BE2C (cell line): Measurements from ENCODE around the gene PASK.

Experiments used
- DNase-seq: peaks from one replicate; pipeline ENCODE4 v3.0.0-alpha.2; 2020
- H3K27me3 ChIP-seq: fragments of 250-450 bp; sonication (Bioruptor Pico); 2 replicates; pipeline ENCODE4 v1.5.1; 2020; ENCODE audit warnings: mild to moderate bottlenecking
- H3K36me3 ChIP-seq: fragments of 250-450 bp; sonication (Bioruptor Pico); 2 replicates; pipeline ENCODE4 v1.5.1; 2020; ENCODE audit warnings: mild to moderate bottlenecking
- H3K4me1 ChIP-seq: fragments of 250-450 bp; sonication (Bioruptor Pico); 2 replicates; pipeline ENCODE4 v1.5.1; 2020
- H3K4me3 ChIP-seq: 2 replicates; pipeline ENCODE4 v1.5.1; 2011; ENCODE audit warnings: low read depth, low read length
- H3K9me3 ChIP-seq: fragments of 250-450 bp; sonication (Bioruptor Pico); 2 replicates; pipeline ENCODE4 v1.5.1; 2020
- TF ChIP-seq, protein P1 (sequence below): IDR thresholded peaks from 2 replicates; pipeline ENCODE4 v1.5.1; 2012; ENCODE audit warnings: mild to moderate bottlenecking, low read depth, low read length

The PASK gene

DNA sequence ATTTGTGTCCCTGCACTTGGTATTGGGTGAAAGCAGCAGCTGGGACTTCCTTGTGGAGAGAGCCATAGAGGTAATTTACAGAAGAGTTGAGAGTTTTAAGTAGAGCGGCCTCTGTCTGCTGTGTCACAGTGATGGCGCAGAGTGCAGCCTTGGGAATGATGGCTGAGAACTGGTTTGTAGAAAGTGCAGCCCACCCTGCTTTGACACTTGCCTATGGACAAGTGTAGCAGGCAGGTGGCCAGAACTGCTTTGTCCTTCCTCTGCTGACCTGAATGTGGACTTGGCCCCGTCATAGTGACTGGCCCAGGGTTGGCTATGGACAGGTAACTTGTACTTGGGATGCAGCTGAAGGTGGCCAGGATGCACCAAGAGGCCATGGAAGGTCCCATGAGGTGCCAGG, 32.9 kb upstream of the PASK start:
- no peaks in the 10 kb centered on the region for H3K9me3 ChIP-seq
- no peak for DNase-seq
- TF ChIP-seq, protein P1, sequence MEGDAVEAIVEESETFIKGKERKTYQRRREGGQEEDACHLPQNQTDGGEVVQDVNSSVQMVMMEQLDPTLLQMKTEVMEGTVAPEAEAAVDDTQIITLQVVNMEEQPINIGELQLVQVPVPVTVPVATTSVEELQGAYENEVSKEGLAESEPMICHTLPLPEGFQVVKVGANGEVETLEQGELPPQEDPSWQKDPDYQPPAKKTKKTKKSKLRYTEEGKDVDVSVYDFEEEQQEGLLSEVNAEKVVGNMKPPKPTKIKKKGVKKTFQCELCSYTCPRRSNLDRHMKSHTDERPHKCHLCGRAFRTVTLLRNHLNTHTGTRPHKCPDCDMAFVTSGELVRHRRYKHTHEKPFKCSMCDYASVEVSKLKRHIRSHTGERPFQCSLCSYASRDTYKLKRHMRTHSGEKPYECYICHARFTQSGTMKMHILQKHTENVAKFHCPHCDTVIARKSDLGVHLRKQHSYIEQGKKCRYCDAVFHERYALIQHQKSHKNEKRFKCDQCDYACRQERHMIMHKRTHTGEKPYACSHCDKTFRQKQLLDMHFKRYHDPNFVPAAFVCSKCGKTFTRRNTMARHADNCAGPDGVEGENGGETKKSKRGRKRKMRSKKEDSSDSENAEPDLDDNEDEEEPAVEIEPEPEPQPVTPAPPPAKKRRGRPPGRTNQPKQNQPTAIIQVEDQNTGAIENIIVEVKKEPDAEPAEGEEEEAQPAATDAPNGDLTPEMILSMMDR: no peak
- no peaks in the 10 kb centered on the region for H3K27me3 ChIP-seq
- no peak overlapping the region for H3K4me3 ChIP-seq
- H3K4me1 ChIP-seq: no peaks in the 10 kb centered on the region
- H3K36me3 ChIP-seq: peaks cover 6% of the 10 kb centered on the region; the same call in 1 of the 2 replicates

DNA sequence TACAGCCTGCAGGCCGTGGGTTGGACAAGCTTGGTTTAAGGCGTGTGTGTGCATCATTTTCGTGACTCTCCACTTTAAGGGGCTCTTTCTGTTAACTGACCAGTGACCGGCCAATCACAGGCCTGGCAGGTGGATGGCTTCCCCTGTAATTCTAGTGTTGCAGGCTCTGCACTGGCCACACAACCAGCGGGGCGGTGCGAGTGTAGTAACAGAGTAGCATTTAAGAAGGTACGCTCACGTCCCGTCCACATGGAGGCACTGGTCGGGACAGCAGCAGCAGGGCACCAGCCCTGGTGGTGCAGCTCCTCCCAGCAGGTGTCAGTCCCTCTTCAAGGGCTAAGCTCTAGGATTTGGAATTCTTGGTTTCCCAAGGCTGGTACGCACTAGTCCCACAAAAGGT, 31.2 kb upstream of the PASK start:
- DNase-seq: no peak
- TF ChIP-seq, protein P1: no peak
- Histone ChIP-seq H3K27me3 (no peaks in the 10 kb centered on the region), H3K9me3 (no peaks in the 10 kb centered on the region), H3K4me1 (no peaks in the 10 kb centered on the region), H3K4me3 (no peak overlapping the region), H3K36me3 (peaks cover 6% of the 10 kb centered on the region; the same call in 1 of the 2 replicates)

DNA sequence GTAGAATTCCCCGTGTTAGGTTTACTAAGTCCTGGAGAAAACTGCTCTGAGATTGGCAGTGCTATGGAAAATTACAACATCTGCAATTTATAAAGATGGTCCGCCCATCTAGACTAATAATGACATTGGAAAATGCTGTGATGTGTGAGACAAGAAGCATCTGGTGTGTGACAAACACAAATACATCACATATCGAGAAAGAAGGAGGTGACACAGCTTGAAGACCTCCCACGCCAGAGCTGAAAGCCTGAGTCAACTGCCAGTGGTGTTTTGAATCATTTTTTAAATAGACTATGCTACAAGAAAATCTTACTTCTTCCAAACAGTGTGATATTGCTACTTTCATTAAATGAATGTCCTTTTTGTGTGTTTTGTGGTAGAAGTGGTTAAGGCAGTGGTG, 30.6 kb upstream of the PASK start:
- no peak overlapping the region for H3K4me3 ChIP-seq
- no peaks in the 10 kb centered on the region for H3K9me3 ChIP-seq
- DNase-seq: no peak
- H3K4me1 ChIP-seq: no peaks in the 10 kb centered on the region
- TF ChIP-seq, protein P1: no peak
- H3K36me3 ChIP-seq: peaks cover 11% of the 10 kb centered on the region; the same call in 1 of the 2 replicates
- no peaks in the 10 kb centered on the region for H3K27me3 ChIP-seq

DNA sequence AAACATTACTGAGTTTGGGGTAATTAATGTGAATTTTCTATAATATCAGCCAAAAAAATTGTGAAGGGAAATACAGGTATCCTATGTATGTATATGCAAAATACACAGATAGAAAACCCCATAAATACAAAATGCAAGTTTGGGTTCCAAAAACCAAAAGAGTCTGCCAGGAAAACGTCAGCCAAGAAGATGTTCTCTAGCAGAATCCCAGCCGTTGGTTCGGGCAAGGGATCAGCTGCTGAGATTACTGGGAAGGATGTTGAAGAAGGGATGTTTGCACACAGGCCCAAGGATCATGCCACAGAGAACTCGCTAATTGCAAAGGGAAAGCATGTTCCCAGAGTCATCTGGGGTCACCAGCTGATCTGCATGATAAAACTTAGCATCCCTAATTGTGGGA, 29.7 kb upstream of the PASK start:
- no peaks in the 10 kb centered on the region for H3K9me3 ChIP-seq
- TF ChIP-seq, protein P1: no peak
- no peak overlapping the region for H3K4me3 ChIP-seq
- DNase-seq: no peak
- H3K36me3 ChIP-seq: peaks cover 12% of the 10 kb centered on the region; the same call in 1 of the 2 replicates
- H3K27me3 ChIP-seq: no peaks in the 10 kb centered on the region
- no peaks in the 10 kb centered on the region for H3K4me1 ChIP-seq

DNA sequence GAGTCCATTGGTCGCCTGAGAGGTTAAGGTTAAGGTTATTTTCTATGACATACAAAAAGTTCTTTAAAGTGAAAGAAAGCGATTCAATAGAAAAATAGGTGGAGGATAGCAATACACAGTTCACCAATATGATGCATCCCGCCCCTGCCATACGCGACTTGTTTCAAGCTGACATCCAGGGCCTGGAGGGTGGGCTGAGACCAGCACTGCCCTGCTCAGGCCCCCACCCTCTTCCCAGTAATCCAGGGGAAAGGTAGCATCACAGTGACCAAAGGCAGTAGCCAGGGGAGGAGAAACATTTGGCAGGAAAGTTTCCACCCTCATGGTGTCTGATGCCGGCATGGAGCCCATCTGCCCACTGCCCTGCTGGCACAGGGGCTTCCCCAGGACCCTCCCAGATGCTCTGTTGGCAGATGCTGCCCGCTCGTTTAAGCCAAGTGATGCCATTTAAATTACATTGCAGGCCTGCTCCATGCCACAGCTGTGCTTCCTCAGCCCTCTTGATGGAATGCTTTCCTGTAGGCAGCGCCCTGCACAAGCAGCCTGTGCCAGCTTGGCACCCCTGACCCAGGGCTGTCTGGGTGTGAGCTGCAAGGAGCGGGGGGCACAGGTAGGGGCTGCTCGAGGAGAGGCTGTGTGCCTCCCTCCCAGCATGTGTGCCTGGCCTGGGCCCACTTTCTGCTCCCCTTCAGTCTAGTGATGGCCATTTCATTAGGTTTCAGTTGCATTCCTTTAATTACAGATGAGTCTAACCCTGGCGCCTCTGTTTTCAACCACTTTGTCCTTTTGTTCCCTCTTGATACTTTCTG, 28.5 kb upstream of the PASK start:
- TF ChIP-seq, protein P1: no peak
- peaks cover 9% of the 10 kb centered on the region; the same call in 1 of the 2 replicates for H3K36me3 ChIP-seq
- no peak for DNase-seq
- H3K4me3 ChIP-seq: no peak overlapping the region
- no peaks in the 10 kb centered on the region for H3K9me3 ChIP-seq
- no peaks in the 10 kb centered on the region for H3K27me3 ChIP-seq
- H3K4me1 ChIP-seq: no peaks in the 10 kb centered on the region

DNA sequence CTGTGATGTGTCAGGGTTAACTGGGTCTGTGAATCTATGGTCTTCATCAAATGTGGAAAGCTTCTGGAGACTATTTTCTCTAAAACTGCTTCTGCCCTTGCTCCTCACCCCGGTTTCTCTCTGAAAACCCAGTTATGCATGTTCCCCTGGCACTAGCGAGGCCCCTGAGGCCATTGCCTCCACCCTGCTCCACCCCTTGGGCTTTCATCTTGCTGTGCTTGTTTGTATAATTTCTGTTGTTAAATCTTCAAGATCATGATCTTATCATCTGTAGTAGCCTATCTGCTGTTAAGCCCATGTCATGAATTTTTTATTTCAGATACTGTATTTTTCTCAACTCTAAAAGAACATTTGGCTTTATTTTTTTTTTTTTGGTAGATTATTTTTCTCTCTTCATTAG, 24.3 kb upstream of the PASK start:
- Histone ChIP-seq H3K9me3 (0 out of 2 replicates have a peak, but pooled peaks cover 3% of the 10 kb centered on the region), H3K36me3 (peaks cover 20% of the 10 kb centered on the region), H3K27me3 (no peaks in the 10 kb centered on the region), H3K4me1 (no peaks in the 10 kb centered on the region), H3K4me3 (no peak overlapping the region)
- no peak for DNase-seq
- TF ChIP-seq, protein P1: no peak
